GM23338 (cell line): ENCODE measurements around the gene RAB34. TPM values are rescaled to one million over a fixed set of nuclear protein-coding genes. Genes with fewer than 3 reads are reported as not detected.

Source experiments
- ATAC-seq: fragments of 200-7000 bp; cut with Tn5 transposase; 3 replicates; pipeline ENCODE4 v1.9.1; 2020
- DNase-seq: peaks from one replicate; pipeline ENCODE4 v3.0.0-alpha.2; 2015; ENCODE audit warnings: low spot score
- H2AFZ ChIP-seq: fragments of 200-600 bp; sonication (generic); 2 replicates; pipeline ENCODE4 v1.8.0; 2016; ENCODE audit warnings: antibody characterized with exemption, mild to moderate bottlenecking, moderate library complexity
- H3F3A ChIP-seq: fragments of 200-600 bp; sonication (generic); replicated peaks from 2 replicates; pipeline ENCODE4 v1.8.0; 2017; ENCODE audit warnings: antibody characterized with exemption, mixed run types, low read depth
- H3K27ac ChIP-seq: fragments of 200-600 bp; sonication (generic); 2 replicates; pipeline ENCODE4 v1.6.1; 2016; ENCODE audit warnings: low read depth
- H3K27me3 ChIP-seq: fragments of 200-600 bp; sonication (generic); 2 replicates; pipeline ENCODE4 v1.8.0; 2016; ENCODE audit warnings: mild to moderate bottlenecking, mixed run types, moderate library complexity; ENCODE audit not compliant: insufficient read depth
- H3K36me3 ChIP-seq: fragments of 200-600 bp; sonication (generic); 2 replicates; pipeline ENCODE4 v1.8.0; 2016; ENCODE audit warnings: mild to moderate bottlenecking; ENCODE audit not compliant: insufficient read depth
- H3K4me1 ChIP-seq: fragments of 200-600 bp; sonication (generic); 2 replicates; pipeline ENCODE4 v1.8.0; 2016; ENCODE audit warnings: mild to moderate bottlenecking, moderate library complexity; ENCODE audit not compliant: insufficient read depth
- H3K4me2 ChIP-seq: fragments of 200-600 bp; sonication (generic); 2 replicates; pipeline ENCODE4 v1.7.1; 2017; ENCODE audit warnings: mixed run types
- H3K4me3 ChIP-seq: fragments of 200-600 bp; sonication (generic); 2 replicates; pipeline ENCODE4 v1.6.1; 2016; ENCODE audit warnings: mixed run types
- H3K79me2 ChIP-seq: fragments of 200-600 bp; sonication (generic); replicated peaks from 2 replicates; pipeline ENCODE4 v1.8.0; 2017; ENCODE audit warnings: mild to moderate bottlenecking; ENCODE audit not compliant: insufficient read depth
- H3K9me2 ChIP-seq: fragments of 200-600 bp; sonication (generic); 2 replicates; pipeline ENCODE4 v1.8.0; 2017; ENCODE audit not compliant: insufficient read depth
- H4K20me1 ChIP-seq: fragments of 200-600 bp; sonication (generic); replicated peaks from 2 replicates; pipeline ENCODE4 v1.8.0; 2017; ENCODE audit warnings: mild to moderate bottlenecking; ENCODE audit not compliant: insufficient read depth
- H3K27ac Mint-ChIP-seq: 2 replicates; pipeline ENCODE4 v1.8.0; 2020; ENCODE audit warnings: inconsistent platforms, mild to moderate bottlenecking, moderate library complexity, mixed read lengths
- H3K27me3 Mint-ChIP-seq: 3 replicates; pipeline ENCODE4 v1.8.0; 2022; ENCODE audit warnings: low read depth, mild to moderate bottlenecking, moderate library complexity, mixed read lengths, inconsistent platforms; ENCODE audit not compliant: insufficient read depth, poor library complexity
- H3K36me3 Mint-ChIP-seq: 3 replicates; pipeline ENCODE4 v1.8.0; 2021; ENCODE audit warnings: low read depth, mild to moderate bottlenecking, inconsistent platforms, moderate library complexity, mixed read lengths
- H3K4me1 Mint-ChIP-seq: 3 replicates; pipeline ENCODE4 v1.8.0; 2020; ENCODE audit warnings: mild to moderate bottlenecking, inconsistent platforms, mixed read lengths
- H3K4me3 Mint-ChIP-seq: 3 replicates; pipeline ENCODE4 v1.8.0; 2021; ENCODE audit warnings: moderate library complexity, mild to moderate bottlenecking, inconsistent platforms, mixed read lengths
- H3K9me3 Mint-ChIP-seq: 3 replicates; pipeline ENCODE4 v1.8.0; 2020; ENCODE audit warnings: moderate library complexity, mild to moderate bottlenecking, inconsistent platforms, mixed read lengths
- CREB1 ChIP-seq: fragments of 250-450 bp; sonication (Bioruptor Pico); IDR thresholded peaks from 2 replicates; pipeline ENCODE4 v1.5.0; 2020; ENCODE audit warnings: low read depth, mild to moderate bottlenecking, moderate library complexity
- JUNB ChIP-seq: IDR thresholded peaks from one replicate; pipeline ENCODE4 v1.6.1; 2016; ENCODE audit warnings: antibody characterized with exemption; ENCODE audit not compliant: unreplicated experiment
- NANOG ChIP-seq: IDR thresholded peaks from 2 replicates; pipeline ENCODE4 v1.6.1; 2016; ENCODE audit warnings: antibody characterized with exemption, borderline replicate concordance
- POLR2AphosphoS5 ChIP-seq: IDR thresholded peaks from 2 replicates; pipeline ENCODE4 v1.6.1; 2016; ENCODE audit warnings: antibody characterized with exemption, low read depth
- STAT1 ChIP-seq: IDR thresholded peaks from one replicate; pipeline ENCODE4 v1.6.1; 2016; ENCODE audit warnings: antibody characterized with exemption; ENCODE audit not compliant: unreplicated experiment
- ZNF114 ChIP-seq: fragments of 250-450 bp; sonication (Bioruptor Pico); IDR thresholded peaks from 2 replicates; pipeline ENCODE4 v1.5.0; 2020; ENCODE audit warnings: mild to moderate bottlenecking, moderate library complexity
- ZNF331 ChIP-seq: fragments of 250-450 bp; sonication (Bioruptor Pico); IDR thresholded peaks from 2 replicates; pipeline ENCODE4 v1.5.0; 2020; ENCODE audit warnings: low read depth, mild to moderate bottlenecking, moderate library complexity
- polyA plus RNA-seq: library from polyadenylated mRNA; unstranded; fragments of >200 nt; fragmentation: Nextera tagmentation; extraction: Ambion mirVana; gene quantifications from 2 replicates; pipeline ENCODE4 v1.2.1, GENCODE V29; 2016
- total RNA-seq: library from RNA; depleted of rRNA; stranded (reverse); fragments of >200 nt; shearing (Covaris generic); gene quantifications from 2 replicates; pipeline ENCODE4 v1.2.3, GENCODE V29; 2014
- TF ChIP-seq, protein P1 (sequence below): fragments of 250-450 bp; sonication (Bioruptor Pico); IDR thresholded peaks from 2 replicates; pipeline ENCODE4 v1.5.0; 2020; ENCODE audit warnings: mild to moderate bottlenecking, moderate library complexity

RAB34 gene
- total and polyA plus RNA-seq, 2 experiments from 2014 or later: 184 to 394 TPM

DNA sequence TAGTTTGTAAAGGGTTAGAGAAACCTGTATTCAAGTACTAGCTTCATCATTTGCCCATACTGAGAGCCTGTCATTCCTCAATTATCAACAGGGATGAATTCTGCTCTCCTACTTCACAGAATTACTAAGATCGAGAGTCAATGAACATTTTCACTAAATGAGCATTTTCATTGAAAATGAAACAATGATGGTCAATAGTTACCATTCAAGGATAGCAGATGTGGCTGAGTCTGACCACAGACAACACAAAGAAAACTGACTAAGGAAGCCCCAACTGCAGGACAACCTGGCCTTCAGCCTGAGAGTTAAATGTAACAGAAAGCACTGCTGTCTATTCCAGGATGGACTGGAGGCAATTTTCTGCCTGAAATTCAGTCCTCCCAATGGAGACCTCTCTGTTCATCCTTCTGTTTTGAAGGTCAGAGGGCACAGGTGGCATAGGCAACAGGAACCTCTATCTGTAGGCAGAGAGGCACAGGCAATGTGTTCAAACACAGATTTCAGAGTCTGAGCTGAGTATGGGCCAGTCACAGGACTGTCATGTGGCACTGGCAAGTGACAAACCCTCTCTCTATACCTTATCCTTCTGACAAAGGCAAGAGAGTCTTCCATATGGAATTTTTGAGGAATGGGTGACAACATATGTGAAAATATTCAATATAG, 45.6 kb upstream of the RAB34 start:
- DNase-seq (no peak), ATAC-seq (no peak)
- no peaks in the 10 kb centered on the region; the same call in 2 of the 3 replicates for H3K9me3 Mint-ChIP-seq
- H3K27me3 Mint-ChIP-seq: peaks cover 15% of the 10 kb centered on the region
- Histone ChIP-seq H3K27me3 (no peaks in the 10 kb centered on the region), H2AFZ (no peak overlapping the region), H3K27ac (peak overlapping the region; percentile 98), H3K9me2 (no peaks in the 10 kb centered on the region), H3F3A (peaks cover 55% of the 10 kb centered on the region), H3K36me3 (peaks cover 13% of the 10 kb centered on the region; the same call in 1 of the 2 replicates), H3K4me3 (no peak overlapping the region), H3K4me1 (peaks cover 37% of the 10 kb centered on the region), H3K4me2 (no peak overlapping the region), H3K79me2 (peaks cover 36% of the 10 kb centered on the region), H4K20me1 (no peaks in the 10 kb centered on the region; the same call in 1 of the 2 replicates)
- TF ChIP-seq CREB1: no peak
- TF ChIP-seq ZNF331 (CRISPR knock-in tag): no peak
- no peak for TF ChIP-seq ZNF114 (CRISPR knock-in tag)
- no peak for TF ChIP-seq JUNB
- TF ChIP-seq POLR2AphosphoS5: no peak
- no peak for TF ChIP-seq NANOG
- TF ChIP-seq STAT1: no peak
- TF ChIP-seq, protein P1, sequence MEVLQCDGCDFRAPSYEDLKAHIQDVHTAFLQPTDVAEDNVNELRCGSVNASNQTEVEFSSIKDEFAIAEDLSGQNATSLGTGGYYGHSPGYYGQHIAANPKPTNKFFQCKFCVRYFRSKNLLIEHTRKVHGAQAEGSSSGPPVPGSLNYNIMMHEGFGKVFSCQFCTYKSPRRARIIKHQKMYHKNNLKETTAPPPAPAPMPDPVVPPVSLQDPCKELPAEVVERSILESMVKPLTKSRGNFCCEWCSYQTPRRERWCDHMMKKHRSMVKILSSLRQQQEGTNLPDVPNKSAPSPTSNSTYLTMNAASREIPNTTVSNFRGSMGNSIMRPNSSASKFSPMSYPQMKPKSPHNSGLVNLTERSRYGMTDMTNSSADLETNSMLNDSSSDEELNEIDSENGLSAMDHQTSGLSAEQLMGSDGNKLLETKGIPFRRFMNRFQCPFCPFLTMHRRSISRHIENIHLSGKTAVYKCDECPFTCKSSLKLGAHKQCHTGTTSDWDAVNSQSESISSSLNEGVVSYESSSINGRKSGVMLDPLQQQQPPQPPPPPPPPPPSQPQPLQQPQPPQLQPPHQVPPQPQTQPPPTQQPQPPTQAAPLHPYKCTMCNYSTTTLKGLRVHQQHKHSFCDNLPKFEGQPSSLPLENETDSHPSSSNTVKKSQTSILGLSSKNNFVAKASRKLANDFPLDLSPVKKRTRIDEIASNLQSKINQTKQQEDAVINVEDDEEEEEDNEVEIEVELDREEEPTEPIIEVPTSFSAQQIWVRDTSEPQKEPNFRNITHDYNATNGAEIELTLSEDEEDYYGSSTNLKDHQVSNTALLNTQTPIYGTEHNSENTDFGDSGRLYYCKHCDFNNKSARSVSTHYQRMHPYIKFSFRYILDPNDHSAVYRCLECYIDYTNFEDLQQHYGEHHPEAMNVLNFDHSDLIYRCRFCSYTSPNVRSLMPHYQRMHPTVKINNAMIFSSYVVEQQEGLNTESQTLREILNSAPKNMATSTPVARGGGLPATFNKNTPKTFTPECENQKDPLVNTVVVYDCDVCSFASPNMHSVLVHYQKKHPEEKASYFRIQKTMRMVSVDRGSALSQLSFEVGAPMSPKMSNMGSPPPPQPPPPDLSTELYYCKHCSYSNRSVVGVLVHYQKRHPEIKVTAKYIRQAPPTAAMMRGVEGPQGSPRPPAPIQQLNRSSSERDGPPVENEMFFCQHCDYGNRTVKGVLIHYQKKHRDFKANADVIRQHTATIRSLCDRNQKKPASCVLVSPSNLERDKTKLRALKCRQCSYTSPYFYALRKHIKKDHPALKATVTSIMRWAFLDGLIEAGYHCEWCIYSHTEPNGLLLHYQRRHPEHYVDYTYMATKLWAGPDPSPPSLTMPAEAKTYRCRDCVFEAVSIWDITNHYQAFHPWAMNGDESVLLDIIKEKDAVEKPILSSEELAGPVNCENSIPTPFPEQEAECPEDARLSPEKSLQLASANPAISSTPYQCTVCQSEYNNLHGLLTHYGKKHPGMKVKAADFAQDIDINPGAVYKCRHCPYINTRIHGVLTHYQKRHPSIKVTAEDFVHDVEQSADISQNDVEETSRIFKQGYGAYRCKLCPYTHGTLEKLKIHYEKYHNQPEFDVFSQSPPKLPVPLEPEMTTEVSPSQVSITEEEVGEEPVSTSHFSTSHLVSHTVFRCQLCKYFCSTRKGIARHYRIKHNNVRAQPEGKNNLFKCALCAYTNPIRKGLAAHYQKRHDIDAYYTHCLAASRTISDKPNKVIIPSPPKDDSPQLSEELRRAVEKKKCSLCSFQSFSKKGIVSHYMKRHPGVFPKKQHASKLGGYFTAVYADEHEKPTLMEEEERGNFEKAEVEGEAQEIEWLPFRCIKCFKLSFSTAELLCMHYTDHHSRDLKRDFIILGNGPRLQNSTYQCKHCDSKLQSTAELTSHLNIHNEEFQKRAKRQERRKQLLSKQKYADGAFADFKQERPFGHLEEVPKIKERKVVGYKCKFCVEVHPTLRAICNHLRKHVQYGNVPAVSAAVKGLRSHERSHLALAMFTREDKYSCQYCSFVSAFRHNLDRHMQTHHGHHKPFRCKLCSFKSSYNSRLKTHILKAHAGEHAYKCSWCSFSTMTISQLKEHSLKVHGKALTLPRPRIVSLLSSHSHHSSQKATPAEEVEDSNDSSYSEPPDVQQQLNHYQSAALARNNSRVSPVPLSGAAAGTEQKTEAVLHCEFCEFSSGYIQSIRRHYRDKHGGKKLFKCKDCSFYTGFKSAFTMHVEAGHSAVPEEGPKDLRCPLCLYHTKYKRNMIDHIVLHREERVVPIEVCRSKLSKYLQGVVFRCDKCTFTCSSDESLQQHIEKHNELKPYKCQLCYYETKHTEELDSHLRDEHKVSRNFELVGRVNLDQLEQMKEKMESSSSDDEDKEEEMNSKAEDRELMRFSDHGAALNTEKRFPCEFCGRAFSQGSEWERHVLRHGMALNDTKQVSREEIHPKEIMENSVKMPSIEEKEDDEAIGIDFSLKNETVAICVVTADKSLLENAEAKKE (CRISPR knock-in tag): no peak
- peaks cover 59% of the 10 kb centered on the region for H3K36me3 Mint-ChIP-seq
- H3K4me3 Mint-ChIP-seq: no peak overlapping the region
- H3K4me1 Mint-ChIP-seq: peaks cover 48% of the 10 kb centered on the region
- peak overlapping the region; percentile 64 for H3K27ac Mint-ChIP-seq
